GM21367 (cell line): Measurements from ENCODE around the gene KHSRP.
"Not testable (repeated sequence)": the region's sequence is repeated elsewhere in the genome, so short reads cannot be mapped to it uniquely, and the experiment has no call there.

Experiments used
- ATAC-seq: cut with Tn5 transposase; IDR thresholded peaks from one replicate; pipeline ENCODE4 v1.9.1; 2021; ENCODE audit not compliant: unreplicated experiment

KHSRP gene

DNA sequence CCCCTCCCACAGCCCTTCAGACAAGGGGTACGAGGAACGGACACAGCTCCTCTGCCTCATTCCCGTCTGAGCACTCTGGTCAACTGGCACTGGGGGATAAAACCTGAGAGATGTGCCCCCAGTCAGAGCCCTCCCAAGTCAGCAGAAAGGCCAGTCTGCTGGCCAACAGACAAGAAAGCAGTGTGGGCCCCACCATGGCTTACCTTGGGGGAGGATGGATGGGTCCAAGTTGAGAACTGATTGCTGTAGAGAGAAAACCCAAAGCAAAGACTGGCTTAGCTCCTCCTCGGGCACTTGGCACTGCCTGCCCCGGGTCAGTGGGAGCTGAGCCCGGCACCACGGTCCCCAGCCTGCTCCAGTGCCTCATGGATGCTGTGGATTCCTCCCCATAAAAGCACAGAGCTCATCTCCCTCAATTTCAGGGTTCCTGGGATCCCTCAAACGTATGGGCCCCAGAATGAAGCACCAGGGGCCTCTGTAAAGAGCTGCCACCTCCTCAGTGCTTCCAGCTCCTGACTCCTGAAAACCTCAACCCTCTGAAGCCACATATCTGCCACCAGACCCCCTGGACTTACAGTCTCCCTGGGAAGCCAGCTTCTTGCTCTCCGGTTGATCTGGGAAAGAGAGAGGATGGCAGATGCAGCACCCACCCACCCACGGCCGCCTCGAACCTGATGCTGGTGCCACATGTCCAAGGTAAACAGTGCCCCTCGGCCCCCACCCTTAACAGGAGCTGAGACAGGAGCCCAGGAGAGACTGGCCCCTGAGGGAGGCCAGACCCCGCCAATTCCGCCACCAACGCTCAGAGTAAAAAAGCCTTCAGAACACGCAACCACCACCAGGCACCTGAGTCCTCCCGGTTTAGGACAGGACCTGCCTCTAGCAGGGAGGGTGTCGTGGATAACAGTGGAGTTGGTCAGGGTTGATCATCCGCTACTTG lies 3.3 kb downstream of the KHSRP start:
- ATAC-seq = no peak

DNA sequence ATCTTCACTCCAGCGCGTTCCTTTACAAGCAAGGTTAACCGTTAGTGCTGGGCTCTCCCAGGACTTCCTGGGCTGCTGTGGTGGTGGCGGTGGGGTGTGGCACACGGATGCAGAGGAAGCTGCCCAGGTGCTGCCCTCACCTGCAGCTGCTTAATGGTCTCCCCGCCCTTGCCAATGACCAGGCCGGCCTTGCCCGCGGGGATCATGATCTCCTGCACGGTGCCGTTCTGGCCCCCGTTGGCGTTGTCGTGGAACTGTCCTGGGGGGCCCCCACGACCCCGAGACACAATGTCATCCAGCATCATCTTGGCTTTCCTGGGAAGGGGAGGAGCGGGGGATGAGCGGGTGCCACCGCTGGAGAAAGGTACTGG lies 6.1 kb downstream of the KHSRP start:
- ATAC-seq = no peak

DNA sequence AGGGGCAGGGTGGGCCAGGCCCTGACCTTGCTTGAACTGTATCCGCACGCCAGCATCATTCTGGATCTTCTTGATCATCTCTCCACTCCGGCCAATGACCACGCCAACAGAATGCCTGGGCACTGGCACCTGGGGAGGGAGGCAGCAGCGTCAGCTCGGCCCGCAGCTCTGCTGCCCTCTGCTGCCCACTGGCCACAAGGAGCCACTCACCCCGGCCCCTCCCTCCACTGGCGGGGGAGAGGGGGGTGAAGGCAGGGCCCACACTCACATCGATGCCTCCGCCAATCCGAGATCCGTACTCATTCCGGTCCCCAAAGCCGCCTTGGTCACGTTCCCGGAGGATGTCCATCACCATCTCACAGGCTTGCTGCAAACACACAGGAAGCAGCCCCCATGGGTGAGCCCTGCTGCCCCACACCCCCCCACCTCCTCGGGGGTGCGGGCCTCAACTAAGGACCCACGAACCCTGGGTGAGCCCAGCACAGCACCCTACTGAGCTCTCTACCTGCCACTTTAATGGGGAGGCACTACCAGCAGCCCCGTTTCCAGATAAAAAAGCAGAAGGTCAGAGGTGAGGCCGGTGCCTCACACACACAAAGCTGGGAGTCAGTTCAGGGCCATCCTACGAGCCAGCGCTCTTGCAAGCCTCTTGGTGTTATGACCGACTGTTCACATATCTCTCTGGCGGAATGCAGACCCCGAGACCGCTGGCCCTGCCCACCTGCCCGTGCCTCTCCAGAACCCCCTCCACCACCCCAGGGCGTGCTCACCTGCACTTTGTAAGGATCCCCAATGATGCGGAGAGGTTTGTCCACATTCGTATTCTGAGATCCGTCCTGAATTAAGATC lies 6.7 kb downstream of the KHSRP start:
- ATAC-seq = no peak

DNA sequence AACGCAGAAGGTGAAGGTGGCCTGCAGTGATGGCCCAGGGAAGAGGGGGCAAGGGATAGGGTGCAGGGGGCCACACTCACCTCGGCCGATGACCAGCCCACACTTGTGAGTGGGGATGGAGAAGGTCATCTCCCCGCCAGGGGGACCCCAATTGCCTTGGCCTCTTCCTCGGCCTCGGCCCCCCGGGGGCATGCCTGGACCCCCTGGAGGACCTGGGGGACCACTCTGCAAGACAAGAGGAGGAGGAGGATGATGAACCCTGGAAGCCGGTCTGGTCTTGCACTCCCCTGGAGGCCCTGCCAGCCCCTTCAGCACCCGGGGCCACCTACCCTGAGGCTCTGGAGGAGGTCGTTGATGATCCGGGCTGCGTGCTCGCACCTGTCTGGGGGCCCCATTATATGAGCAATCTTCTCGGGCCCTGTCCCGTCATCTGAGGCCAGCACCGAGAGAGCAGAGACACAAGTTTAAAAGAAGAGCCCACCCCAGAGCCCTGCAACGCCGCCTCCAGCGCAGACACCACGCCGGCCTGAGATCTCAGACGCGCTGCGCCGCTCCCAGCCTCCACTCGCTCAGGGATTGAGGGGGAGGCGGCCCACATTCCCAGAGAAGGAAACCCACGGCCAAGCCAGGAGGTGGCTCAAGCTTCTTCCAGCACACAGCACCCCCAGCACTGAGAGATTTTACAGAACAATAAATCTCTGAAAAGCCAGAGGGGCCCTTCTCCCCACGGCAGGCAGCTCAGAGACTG lies 7.8 kb downstream of the KHSRP start:
- no peak for ATAC-seq

DNA sequence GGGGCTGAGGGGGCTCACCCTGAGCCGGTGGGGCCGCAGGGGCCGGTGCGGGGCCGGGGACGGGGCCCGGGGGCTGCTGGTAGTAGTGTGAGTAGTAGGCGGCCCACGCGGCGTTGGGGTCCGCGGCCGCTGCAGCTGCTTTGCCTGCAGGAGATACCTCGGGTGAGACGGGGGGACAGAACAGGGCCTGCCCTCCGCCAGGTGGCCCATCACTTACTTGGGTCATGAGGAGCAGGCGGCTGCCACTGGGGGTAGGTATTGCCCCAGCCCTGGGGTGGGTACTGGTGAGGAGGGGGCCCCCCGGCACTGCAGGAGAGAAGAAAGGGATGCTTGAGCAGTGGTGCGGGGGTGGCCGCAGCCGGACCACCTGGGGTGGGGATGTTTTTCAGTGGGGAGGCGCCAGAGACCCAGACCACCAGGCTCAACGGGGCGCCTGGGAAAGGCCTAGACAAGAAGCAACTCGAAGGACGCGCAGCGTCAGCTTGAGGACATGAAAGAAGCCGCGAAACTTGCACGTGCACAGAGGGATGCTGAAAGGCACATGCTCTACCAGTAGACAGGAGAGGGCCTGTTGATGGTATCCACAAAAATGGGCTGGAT lies 8.9 kb downstream of the KHSRP start:
- ATAC-seq = no peak

DNA sequence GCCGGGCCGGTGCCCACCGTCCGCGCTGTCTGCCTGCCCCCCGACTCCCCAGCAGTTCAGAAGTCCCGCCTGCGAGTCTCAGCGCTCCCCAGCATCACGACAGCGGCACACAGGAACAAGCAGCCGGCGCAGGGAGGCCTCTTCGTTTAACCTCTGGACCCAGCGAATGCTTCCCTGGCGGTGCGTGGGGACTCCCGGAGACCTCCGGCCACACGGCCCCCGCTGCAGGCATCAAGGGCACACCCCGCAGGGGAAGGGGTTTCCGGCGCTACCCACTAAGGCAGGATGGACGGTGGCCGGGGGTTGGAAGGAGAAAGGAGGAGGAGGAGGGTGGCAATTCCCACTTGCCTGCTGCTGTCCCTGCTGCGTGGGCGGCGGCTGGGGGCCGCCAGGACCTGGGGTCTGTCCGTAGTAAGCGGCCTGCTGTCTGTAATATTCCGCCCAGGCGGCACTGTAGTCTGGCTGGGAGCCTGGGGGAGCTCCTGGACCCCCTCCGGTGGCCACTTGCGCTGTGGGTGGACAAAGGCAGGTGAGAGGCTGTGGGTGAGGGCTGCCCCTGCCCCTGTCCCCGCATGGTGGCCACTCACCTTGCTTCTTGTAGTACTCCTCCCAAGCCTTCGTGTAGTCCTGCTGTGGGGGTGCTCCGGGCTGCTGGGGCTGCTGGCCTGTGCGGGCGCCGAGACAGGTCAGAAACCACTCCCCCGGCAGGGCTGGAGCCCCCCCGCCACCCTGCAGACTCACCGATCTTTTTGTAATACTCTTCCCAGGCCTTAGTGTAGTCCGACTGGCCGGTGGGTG lies 9.6 kb downstream of the KHSRP start:
- ATAC-seq = no peak

DNA sequence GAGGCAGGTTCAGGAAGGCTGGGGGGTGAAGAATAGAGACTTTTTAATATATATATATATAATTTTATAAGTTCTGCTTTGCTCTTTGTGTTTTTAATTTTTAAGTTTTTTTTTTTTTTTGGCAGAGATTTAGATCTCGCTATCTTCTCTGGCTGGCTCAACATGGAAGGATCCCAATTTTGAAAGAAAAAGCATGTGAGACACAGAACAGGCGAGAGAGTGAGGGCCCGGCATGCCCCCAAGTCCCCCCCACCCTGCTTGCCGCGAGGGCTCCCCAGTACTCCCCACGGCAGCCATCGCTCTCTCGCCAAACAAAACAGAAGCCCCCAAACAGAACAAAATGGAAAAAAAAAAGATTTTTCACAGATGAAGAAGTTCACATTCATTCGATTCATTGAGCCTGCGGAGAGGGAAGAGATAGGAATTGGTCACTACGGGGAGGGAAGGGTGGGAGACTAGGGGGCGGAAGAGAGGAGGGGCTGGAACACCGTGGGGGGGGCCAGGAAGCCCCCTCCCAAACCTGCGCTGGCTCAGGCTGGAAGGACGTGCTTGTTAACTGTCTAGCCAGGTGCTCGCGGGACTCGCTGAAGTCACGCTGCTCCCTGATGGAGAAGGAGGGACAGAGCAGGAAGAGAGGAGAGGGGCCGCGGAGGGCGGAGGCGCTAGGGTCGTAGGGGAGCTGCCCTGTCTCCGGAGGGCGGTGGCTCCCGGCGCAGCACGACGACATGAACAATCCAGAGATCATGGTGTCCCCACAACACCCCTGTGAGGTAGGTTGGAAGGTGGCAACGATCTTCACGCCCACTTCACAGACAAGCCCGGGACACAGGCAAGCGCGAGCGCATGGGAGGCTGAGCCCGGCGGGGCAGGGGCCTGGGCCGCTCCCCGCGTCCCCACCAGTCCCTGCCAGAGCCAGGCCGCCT lies 10.6 kb downstream of the KHSRP start:
- no peak for ATAC-seq

DNA sequence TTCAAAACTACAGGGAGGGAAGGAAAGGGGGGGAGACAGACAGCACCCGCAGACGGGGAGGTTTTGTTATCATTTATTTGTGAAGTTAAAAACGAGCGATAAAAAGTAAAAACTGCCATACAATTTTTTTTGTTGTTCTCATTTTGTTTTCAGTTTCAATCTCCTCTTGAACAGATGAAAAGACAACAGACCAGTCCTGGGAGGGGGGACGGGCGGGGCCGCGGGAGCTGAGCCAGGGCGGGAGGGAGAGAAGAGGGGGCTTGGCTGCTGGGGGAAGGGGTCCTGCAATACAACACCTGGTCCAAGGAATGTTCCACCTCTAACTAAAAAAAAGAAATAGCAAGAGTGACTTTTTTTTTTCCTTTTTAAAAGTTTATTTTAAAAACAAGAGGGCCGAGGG lies 11.3 kb downstream of the KHSRP start:
- ATAC-seq = no peak

DNA sequence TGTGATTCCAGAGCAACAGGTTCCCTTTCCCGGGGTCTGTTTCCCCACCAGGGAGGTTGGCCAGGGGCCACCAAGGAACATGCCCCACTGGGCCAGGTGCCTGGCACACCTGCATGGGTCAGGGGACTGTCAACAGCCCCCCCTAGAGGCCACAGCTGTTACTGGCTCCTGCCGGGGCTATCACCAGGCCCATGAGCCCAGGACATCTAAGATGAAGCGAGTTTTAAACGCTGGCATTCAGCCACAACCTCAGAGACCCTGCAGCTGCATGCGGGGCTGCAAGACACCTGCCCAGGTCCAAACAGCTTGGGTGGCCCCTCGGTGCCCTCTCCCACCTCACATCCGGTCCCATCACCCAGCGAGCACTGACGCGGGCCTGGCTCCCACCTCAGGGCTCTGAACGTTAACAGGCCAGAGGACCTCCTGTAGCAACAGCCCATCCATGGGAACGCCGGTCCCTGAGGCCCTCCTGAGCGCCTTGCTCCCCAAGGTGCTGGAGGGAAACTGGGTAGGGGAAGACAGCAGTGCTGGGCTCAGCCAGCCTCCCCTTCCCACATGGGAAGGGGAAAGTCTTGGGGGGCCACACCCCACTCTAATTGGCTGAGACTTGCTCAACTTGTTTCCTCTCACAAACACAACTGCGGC lies 12.0 kb downstream of the KHSRP start:
- ATAC-seq = no peak

DNA sequence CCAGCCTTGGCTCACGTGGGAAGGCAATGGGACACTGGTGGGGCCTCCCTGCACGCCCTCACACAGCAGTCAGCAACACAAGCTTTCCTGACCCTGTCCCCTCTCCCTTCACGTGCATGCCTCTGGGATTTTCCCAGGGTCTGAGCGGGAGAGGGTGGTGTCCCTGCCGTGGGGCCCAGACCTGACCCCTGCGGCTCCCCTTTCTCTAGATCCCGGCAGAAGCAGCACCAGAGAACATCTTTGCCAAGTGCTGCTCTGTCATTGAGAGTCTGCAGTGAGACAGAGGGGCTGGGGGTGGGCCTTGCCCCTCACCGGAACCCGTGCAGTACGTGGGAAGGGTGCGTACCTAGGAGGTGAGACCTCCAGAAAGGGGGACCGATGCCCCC lies 12.6 kb downstream of the KHSRP start:
- ATAC-seq = no peak

DNA sequence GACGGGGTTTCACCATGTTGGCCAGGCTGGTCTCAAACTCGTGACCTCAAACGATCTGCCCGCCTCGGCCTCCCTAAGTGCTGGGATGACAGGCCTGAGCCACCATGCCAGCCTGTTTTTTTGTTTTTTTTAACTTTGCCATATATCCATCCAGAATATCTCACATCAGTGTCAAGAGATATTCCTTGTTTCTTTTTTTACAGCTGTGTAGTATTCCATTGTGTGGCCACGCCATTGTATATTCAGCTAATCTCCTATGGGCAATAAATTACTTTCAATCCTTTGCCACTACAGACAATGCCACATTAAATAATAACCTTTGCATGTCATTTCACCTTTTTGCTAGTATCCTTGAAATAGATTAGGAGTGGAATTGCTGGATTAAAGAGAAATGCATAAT lies 15.3 kb downstream of the KHSRP start:
- no peak for ATAC-seq

DNA sequence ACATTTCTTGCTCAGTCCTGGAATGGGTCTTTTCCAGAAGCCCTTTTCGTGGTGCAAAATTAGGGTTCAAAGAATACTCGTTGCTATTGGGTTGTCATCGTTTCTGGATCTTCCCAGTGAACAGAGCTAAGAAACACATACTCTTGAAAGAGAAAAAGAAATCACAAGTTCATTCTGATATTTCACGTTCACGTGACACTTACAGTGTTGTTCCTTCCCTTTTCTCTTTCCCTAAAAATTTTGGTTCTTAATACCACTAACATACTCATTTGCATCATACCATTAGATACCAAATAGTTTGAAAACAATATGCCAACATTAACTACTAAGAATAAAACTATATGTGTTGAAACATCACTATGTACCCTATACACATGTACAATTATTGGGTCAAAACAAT lies 18.2 kb downstream of the KHSRP start:
- no peak for ATAC-seq

DNA sequence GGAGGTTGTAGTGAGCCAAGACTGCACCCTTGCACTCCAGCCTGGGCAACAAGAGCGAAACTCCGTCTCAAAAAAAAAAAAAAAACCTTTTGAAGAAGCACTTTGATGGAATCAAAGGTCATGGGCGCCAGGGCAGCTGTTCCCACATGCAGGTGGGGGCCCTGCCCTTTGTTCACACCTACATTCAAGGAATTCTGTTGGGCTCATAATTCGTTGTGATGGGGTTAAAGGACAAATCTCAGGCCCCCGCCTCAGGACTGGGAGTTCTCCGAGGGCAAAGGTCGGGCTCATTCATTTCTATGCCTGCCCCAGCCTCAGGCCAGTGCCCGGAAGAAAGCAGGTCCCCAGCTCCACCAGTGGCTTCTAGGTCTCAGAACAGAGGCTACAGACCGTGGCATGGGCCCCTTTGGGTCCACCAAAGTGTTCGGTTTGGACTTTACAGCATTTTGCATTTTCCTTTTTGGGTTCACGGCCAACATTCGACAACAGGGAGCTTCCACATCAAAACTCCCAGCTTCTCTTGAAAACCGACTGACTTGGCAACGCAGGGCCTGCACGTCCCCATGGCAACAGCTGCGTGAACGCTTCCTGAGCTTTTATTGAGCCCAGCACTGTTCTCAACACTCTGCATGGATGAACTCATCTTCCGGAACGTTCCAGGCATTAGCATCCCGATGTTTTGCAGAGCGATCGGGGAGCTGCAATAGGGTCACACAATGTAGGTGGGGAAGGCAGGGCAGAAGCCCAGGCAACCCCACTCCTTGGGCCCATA lies 21.6 kb downstream of the KHSRP start:
- no peak for ATAC-seq

DNA sequence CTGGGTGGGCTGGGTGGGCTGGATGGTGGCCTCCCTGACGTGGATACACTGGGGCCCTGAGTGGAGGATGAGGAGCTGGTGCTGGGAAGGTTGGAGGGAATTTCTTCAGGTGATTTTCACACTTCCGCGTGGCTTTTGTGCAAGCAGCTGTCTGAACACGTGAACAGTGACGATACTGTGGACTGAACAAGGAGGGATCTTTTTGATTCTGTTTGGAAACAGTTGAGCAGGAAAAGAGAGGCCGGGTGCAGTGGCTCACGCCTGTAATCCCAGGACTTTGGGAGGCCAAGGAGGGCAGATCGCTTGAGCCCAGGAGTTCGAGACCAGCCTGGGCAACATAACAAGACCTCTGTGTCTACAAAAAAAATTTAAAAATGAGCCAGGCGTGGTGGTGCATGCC lies 22.6 kb downstream of the KHSRP start:
- no peak for ATAC-seq

DNA sequence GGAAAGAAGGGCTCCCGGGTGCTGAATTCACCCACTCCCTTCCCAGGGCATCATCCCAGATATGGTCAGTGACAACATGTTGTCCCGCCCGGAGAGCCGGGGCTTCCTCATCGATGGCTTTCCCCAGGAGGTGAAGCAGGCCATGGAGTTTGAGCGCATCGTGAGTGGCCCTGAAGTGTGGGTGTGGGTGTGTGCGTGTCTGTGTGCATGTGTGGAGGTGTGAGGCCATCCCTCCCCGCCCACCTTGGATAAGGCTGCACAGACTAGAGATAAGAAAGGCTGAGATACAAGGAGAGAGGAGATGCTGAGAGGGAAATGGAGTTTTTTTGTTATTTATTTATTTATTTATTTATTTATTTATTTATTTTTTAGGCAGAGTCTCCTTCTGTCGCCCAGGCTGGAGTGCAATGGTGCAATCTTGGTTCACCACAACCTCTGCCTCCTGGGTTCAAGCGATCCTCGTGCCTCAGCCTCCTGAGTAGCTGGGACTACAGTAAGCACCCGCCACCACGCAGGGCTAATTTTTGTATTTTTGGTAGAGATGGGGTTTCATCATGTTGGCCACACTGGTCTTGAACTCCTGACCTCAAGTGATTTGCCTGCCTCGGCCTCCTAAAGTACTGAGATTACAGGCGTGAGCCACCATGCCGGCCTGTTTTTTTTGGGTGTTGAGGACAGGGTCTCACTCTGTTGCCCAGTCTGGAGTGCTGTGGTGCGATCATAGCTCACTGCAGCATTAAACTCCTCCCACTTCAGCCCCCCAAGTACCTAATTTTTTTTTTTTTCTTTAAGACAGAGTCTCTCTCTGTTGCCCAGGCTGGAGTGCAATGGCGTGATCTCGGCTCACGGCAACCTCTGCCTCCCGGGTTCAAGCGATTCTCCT lies 24.3 kb downstream of the KHSRP start:
- ATAC-seq = not testable (repeated sequence)

DNA sequence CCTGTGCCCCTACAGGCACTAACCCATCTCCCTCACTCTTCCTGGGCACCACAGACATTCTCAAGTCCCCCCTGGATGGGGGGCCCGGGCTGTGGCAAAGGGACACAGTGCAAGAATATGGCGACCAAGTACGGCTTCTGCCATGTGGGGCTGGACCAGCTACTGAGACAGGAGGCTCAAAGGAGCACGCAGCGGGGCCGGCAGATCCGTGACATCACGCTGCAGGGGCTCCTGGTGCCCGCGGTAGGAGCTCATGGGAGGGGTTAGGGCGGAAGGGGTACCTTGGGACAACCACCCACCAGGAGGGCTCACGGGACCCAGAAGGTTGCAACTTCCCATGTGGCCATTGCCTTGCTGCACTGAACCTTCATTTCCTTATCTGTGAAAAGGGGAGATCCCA lies 28.3 kb downstream of the KHSRP start:
- ATAC-seq = no peak

DNA sequence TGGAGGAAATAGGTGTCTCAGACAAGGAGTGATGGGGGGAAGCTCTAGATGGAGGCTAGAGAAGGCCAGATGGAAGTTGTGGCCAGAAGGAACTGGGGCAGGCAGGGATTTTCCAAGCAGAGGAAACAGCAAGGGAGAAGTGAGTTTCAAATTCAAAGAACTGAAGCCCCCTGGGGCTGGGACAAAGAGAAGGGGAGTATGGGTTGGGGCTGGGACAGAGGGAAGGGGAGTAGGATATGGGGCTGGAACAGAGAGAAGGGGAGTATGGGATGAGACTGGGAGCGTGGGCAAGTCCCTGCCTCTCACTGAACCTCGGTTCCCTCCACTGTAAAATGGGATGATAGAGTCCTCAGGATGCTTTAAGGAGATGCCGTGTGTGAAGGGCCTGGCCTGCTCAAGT lies 29.8 kb downstream of the KHSRP start:
- no peak for ATAC-seq
